ENCODE results near the gene FGD4. TPM values are rescaled to one million over a fixed set of nuclear protein-coding genes. Genes with fewer than 3 reads are reported as not detected.

Gene FGD4
- total and polyA plus RNA-seq, 2 of the 4 experiments (the other 2 are of a cell fraction), result 2.1 to 8.8 TPM

GRCh38 chr12:32585680-32586079 lies 186.3 kb downstream of the FGD4 start:
- TF ChIP-seq NFE2L2 (IDR thresholded peaks at IDR 0.05; ENCODE audit: low read depth, low read length) (no peak), CEBPB (IDR thresholded peaks at IDR 0.05; ENCODE audit: low read depth, low read length) (no peak), RFX5 (IDR thresholded peaks at IDR 0.05; ENCODE audit: low read depth, low read length) (no peak), RCOR1 (IDR thresholded peaks at IDR 0.05; ENCODE audit: insufficient replicate concordance, low read length) (no peak), FOS (IDR thresholded peaks at IDR 0.05; ENCODE audit: low read depth, low read length) (no peak), CHD1 (IDR thresholded peaks at IDR 0.05; ENCODE audit: low read depth, low read length) (no peak), CTCF (conservative IDR thresholded peaks at IDR 0.05; ENCODE audit: low read depth, low read length) (no peak), RAD21 (IDR thresholded peaks at IDR 0.05; ENCODE audit: low read length) (no peak), BHLHE40 (IDR thresholded peaks at IDR 0.05; ENCODE audit: low read depth, low read length) (no peak)
- H3K27ac ChIP-seq (ENCODE audit: insufficient read depth, low read length), result no peak overlapping the region
- no peak overlapping the region for H2AFZ ChIP-seq (replicated peaks; ENCODE audit: low read length, poor library complexity)
- no peak overlapping the region for H2BK15ac ChIP-seq (ENCODE audit: low read depth, low read length)
- dilution Hi-C loops (cut with HindIII; ENCODE audit: low sequenced_read_pairs, unreplicated experiment), result no loop called here
- H4K5ac ChIP-seq (ENCODE audit: low read depth, low read length), result no peak overlapping the region
- H3K27me3 ChIP-seq (ENCODE audit: control insufficient read depth, insufficient read depth, low read length), result no peaks in the 10 kb centered on the region
- no CpG with 5 or more reads among the region's 5 CpGs for WGBS, 2 experiments (ENCODE audit: extremely low coverage in 2 of 2, insufficient read length in 1 of 2)
- no peak overlapping the region for H2AK9ac ChIP-seq (replicated peaks; ENCODE audit: low read depth, low read length, poor library complexity)
- H3K23ac ChIP-seq (ENCODE audit: low read depth, low read length), result 0 out of 2 replicates have a peak overlapping the region, but pooled peaks have one; percentile 42
- no peak overlapping the region for H2AK5ac ChIP-seq (ENCODE audit: low read depth, low read length)
- peaks cover 13% of the 10 kb centered on the region for H3K4me1 ChIP-seq (ENCODE audit: control insufficient read depth, insufficient read depth, low read length)
- DNase-seq (no peak), ATAC-seq (ENCODE audit: low read depth) (no peak)
- no peak overlapping the region for H3K18ac ChIP-seq (ENCODE audit: low read depth, low read length)
- H3K9ac ChIP-seq (ENCODE audit: low read depth, low read length), result no peak overlapping the region
- H4K20me1 ChIP-seq (ENCODE audit: insufficient read depth, low read length), result peaks cover 15% of the 10 kb centered on the region; the same call in 1 of the 2 replicates
- no peak overlapping the region for H2BK5ac ChIP-seq (ENCODE audit: low read depth, low read length, poor library complexity, severe bottlenecking)
- peaks cover 28% of the 10 kb centered on the region for H3K9me1 ChIP-seq (ENCODE audit: insufficient read depth, low read length)
- no TSS peak for BruUV-seq (replicated peaks)
- 0 out of 2 replicates have a peak overlapping the region, but pooled peaks have one; percentile 48 for H3K14ac ChIP-seq (replicated peaks; ENCODE audit: low read depth, low read length)
- H3K4ac ChIP-seq (ENCODE audit: low read depth, low read length), result 0 out of 2 replicates have a peak overlapping the region, but pooled peaks have one; percentile 7
- ChIA-PET POLR2A (ENCODE audit: unreplicated experiment) (interaction anchor here (0.6 kb wide), 1 partner anchor 50 kb away, joined by 3 read pairs; no protein-coding TSS in a partner anchor), CTCF (no interaction called here)
- in situ Hi-C loops (cut with MboI; ENCODE audit: low sequenced_read_pairs), result no loop called here
- no peak overlapping the region for H4K8ac ChIP-seq (ENCODE audit: low read depth in 2 of 2, low read length in 2 of 2)
- no peak overlapping the region for H3K4me3 ChIP-seq (ENCODE audit: insufficient read depth, low read depth, low read length)
- no peaks in the 10 kb centered on the region for H3K9me3 ChIP-seq (ENCODE audit: control insufficient read depth, insufficient read depth, low read length)
- intact Hi-C loops (cut with micrococcal nuclease), result no loop called here
- no peak overlapping the region; the same call in 1 of the 2 replicates for H2BK20ac ChIP-seq (ENCODE audit: low read depth, low read length)
- H3K4me2 ChIP-seq (ENCODE audit: low read depth, low read length), result no peak overlapping the region
- peaks cover 5 to 48% of the 10 kb centered on the region in 2 experiments for H3K79me1 ChIP-seq (ENCODE audit: low read depth in 1 of 2, low read length in 2 of 2)
- no peak overlapping the region; the same call in 1 of the 2 replicates for H2BK120ac ChIP-seq (ENCODE audit: low read depth, low read length)
- peaks cover 6% of the 10 kb centered on the region; the same call in 1 of the 2 replicates for H3K36me3 ChIP-seq (ENCODE audit: control insufficient read depth, insufficient read depth, low read length)
- 0 out of 2 replicates have a peak overlapping the region, but pooled peaks have one; percentile 5 for H4K91ac ChIP-seq (ENCODE audit: insufficient read depth, low read depth, low read length)
- no peak overlapping the region for H3K56ac ChIP-seq (ENCODE audit: extremely low read depth, insufficient read depth, low read length)

All from IMR-90 (cell line).